ENCODE measurements around the gene MED23.

Gene MED23

GRCh38 chr6:131588643-131589042, 39.4 kb downstream of the MED23 start:
- TF ChIP-seq CTCF (IDR thresholded peaks at IDR 0.05; ENCODE audit: control insufficient read depth, insufficient read depth, low read depth, low read length, missing control alignments), result no peak
- no peak overlapping the region for H3K4me3 ChIP-seq (ENCODE audit: control insufficient read depth, low read depth, low read length)
- DNase-seq (ENCODE audit: low read depth), result no peak

DNA sequence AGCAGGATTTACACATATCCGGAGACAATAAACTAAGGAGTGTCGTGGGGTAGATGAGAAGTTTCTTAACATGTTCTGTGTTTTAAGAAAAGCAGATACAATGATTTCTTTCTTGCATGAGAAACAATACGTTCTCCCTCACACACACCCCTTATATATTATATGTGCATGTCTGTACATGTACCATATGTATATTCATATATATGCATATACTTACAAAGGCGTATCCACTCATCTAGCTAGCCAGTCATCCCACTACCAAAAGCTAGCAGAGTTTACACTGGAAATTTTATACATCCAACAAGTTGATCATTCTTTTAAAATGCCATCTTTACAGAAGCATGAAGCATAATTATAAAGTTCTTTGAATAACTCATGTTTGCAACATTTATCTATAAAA, 40.1 kb downstream of the MED23 start:
- no peak for TF ChIP-seq CTCF (IDR thresholded peaks at IDR 0.05; ENCODE audit: control insufficient read depth, insufficient read depth, low read depth, low read length, missing control alignments)
- no peak overlapping the region for H3K4me3 ChIP-seq (ENCODE audit: control insufficient read depth, low read depth, low read length)
- DNase-seq (ENCODE audit: low read depth), result no peak

GRCh38 chr6:131586543-131586942, 41.5 kb downstream of the MED23 start:
- DNase-seq (ENCODE audit: low read depth), result no peak
- H3K4me3 ChIP-seq (ENCODE audit: control insufficient read depth, low read depth, low read length), result no peak overlapping the region
- no peak for TF ChIP-seq CTCF (IDR thresholded peaks at IDR 0.05; ENCODE audit: control insufficient read depth, insufficient read depth, low read depth, low read length, missing control alignments)

GRCh38 chr6:131581523-131581922, 46.5 kb downstream of the MED23 start:
- no peak for DNase-seq (ENCODE audit: low read depth)
- no peak for TF ChIP-seq CTCF (IDR thresholded peaks at IDR 0.05; ENCODE audit: control insufficient read depth, insufficient read depth, low read depth, low read length, missing control alignments)
- H3K4me3 ChIP-seq (ENCODE audit: control insufficient read depth, low read depth, low read length), result no peak overlapping the region

GRCh38 chr6:131575834-131576478, 52.1 kb downstream of the MED23 start:
- no peak overlapping the region for H3K4me3 ChIP-seq (ENCODE audit: control insufficient read depth, low read depth, low read length)
- no peak for TF ChIP-seq CTCF (IDR thresholded peaks at IDR 0.05; ENCODE audit: control insufficient read depth, insufficient read depth, low read depth, low read length, missing control alignments)
- no peak for DNase-seq (ENCODE audit: low read depth)

DNA sequence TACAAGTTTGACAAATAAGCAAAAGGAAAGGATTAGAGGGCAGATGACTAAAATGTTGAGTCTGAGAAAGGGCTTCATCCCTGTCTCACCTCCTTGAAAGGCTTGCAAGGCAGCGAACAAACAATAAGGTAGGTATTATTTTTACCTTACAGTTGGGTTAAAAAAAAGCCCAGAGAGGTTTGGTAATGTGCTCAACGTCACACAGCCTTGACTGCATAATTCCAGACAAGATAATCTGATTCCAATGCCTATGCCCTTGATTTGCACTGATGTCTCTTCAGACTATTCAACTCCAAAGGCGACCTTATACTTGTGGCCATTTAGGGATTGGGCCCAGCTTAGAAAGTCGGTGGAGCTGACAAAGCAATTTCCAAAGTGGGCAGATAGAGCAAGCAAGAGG, 53.4 kb downstream of the MED23 start:
- no peak for DNase-seq (ENCODE audit: low read depth)
- H3K4me3 ChIP-seq (ENCODE audit: control insufficient read depth, low read depth, low read length), result no peak overlapping the region
- no peak for TF ChIP-seq CTCF (IDR thresholded peaks at IDR 0.05; ENCODE audit: control insufficient read depth, insufficient read depth, low read depth, low read length, missing control alignments)

DNA sequence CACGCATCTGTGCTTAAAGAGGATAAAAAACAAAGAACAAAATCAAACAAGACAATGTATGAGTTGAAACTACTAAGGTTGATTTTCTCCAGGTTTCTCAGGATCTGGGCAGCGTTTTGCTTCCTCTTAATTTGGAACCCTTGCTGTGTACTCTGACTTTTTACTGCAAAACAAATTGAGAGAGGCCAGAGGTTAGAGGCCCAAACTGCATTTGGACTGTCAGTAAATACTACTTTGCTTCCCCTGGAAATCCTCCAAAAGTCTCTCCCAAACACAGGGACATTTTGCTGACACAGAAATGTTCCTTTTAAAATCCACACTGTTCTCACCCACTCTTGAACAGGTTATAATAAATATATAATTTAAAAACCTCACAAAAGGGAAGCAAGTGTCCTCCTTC, 53.9 kb downstream of the MED23 start:
- no peak for TF ChIP-seq CTCF (IDR thresholded peaks at IDR 0.05; ENCODE audit: control insufficient read depth, insufficient read depth, low read depth, low read length, missing control alignments)
- DNase-seq (ENCODE audit: low read depth), result no peak
- H3K4me3 ChIP-seq (ENCODE audit: control insufficient read depth, low read depth, low read length), result no peak overlapping the region
